ENCODE results near the gene PIK3CA. TPM values are rescaled to one million over a fixed set of nuclear protein-coding genes. Genes with fewer than 3 reads are reported as not detected.

Gene PIK3CA
- total RNA-seq, 1 donor from 2014 or later = 28.0 TPM

- no peaks in the 10 kb centered on the region for H3K27me3 ChIP-seq (ENCODE audit: insufficient read depth, low read length)
- no peaks in the 10 kb centered on the region for H3K27me3 Mint-ChIP-seq (ENCODE audit: low read depth, unreplicated experiment)
- peak overlapping the region; percentile 69 for H3K27ac ChIP-seq (ENCODE audit: low read depth, low read length)
- peaks cover 41% of the 10 kb centered on the region for H3K79me2 ChIP-seq (ENCODE audit: insufficient read depth, low read length)
- TF ChIP-seq, protein P1, sequence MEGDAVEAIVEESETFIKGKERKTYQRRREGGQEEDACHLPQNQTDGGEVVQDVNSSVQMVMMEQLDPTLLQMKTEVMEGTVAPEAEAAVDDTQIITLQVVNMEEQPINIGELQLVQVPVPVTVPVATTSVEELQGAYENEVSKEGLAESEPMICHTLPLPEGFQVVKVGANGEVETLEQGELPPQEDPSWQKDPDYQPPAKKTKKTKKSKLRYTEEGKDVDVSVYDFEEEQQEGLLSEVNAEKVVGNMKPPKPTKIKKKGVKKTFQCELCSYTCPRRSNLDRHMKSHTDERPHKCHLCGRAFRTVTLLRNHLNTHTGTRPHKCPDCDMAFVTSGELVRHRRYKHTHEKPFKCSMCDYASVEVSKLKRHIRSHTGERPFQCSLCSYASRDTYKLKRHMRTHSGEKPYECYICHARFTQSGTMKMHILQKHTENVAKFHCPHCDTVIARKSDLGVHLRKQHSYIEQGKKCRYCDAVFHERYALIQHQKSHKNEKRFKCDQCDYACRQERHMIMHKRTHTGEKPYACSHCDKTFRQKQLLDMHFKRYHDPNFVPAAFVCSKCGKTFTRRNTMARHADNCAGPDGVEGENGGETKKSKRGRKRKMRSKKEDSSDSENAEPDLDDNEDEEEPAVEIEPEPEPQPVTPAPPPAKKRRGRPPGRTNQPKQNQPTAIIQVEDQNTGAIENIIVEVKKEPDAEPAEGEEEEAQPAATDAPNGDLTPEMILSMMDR (IDR thresholded peaks at IDR 0.05; ENCODE audit: insufficient read depth, low read depth, low read length) = peak; percentile 1
- TF ChIP-seq EZH2 (IDR thresholded peaks at IDR 0.05; ENCODE audit: insufficient read depth, low read length) = no peak
- no peak overlapping the region for H3K4me3 Mint-ChIP-seq (ENCODE audit: unreplicated experiment)
- no peaks in the 10 kb centered on the region for H3K4me1 ChIP-seq (ENCODE audit: insufficient read depth, low read length)
- FAIRE-seq (no peak), DNase-seq (ENCODE audit: low read depth) (no peak)
- H3K9me3 Mint-ChIP-seq (ENCODE audit: unreplicated experiment) = no peaks in the 10 kb centered on the region
- H4K20me1 ChIP-seq (ENCODE audit: insufficient read depth, low read length) = peaks cover 25% of the 10 kb centered on the region
- H3K4me1 Mint-ChIP-seq (ENCODE audit: low read depth, unreplicated experiment) = peaks cover 21% of the 10 kb centered on the region
- no peak overlapping the region for H3K27ac Mint-ChIP-seq (ENCODE audit: unreplicated experiment)
- H3K36me3 ChIP-seq (ENCODE audit: insufficient read depth, low read length) = no peaks in the 10 kb centered on the region
- H3K9ac ChIP-seq (ENCODE audit: low read length) = peak overlapping the region; percentile 89
- H3K36me3 Mint-ChIP-seq (ENCODE audit: low read depth, unreplicated experiment) = no peaks in the 10 kb centered on the region
- H3K4me3 ChIP-seq (ENCODE audit: insufficient read depth, low read depth, low read length) = peak overlapping the region; percentile 97
- peak overlapping the region; percentile 90 for H2AFZ ChIP-seq (ENCODE audit: low read depth, low read length)
- peak overlapping the region; percentile 94 for H3K4me2 ChIP-seq (ENCODE audit: low read length)
- no peaks in the 10 kb centered on the region for H3K9me3 ChIP-seq (ENCODE audit: insufficient read depth, low read depth, low read length)
These were observed 664 bp upstream of the PIK3CA start for GRCh38 chr3:179147514-179147872.

GRCh38 chr3:179148616-179149405 lies 654 bp downstream of the PIK3CA start:
- no peaks in the 10 kb centered on the region for H3K4me1 ChIP-seq (ENCODE audit: insufficient read depth, low read length)
- H3K36me3 ChIP-seq (ENCODE audit: insufficient read depth, low read length) = no peaks in the 10 kb centered on the region
- Mint-ChIP-seq H3K4me1 (ENCODE audit: low read depth, unreplicated experiment) (peaks cover 17% of the 10 kb centered on the region), H3K36me3 (ENCODE audit: low read depth, unreplicated experiment) (no peaks in the 10 kb centered on the region), H3K27ac (ENCODE audit: unreplicated experiment) (peak overlapping the region; percentile 91), H3K27me3 (ENCODE audit: low read depth, unreplicated experiment) (no peaks in the 10 kb centered on the region), H3K4me3 (ENCODE audit: unreplicated experiment) (peak overlapping the region; percentile 97), H3K9me3 (ENCODE audit: unreplicated experiment) (no peaks in the 10 kb centered on the region)
- peaks cover 54% of the 10 kb centered on the region for H3K79me2 ChIP-seq (ENCODE audit: insufficient read depth, low read length)
- H3K4me3 ChIP-seq (ENCODE audit: insufficient read depth, low read depth, low read length) = peak overlapping the region; percentile 97
- peaks cover 28% of the 10 kb centered on the region for H4K20me1 ChIP-seq (ENCODE audit: insufficient read depth, low read length)
- peak overlapping the region; percentile 94 for H3K4me2 ChIP-seq (ENCODE audit: low read length)
- H3K27me3 ChIP-seq (ENCODE audit: insufficient read depth, low read length) = no peaks in the 10 kb centered on the region
- peak overlapping the region; percentile 80 for H2AFZ ChIP-seq (ENCODE audit: low read depth, low read length)
- peak overlapping the region; percentile 88 for H3K27ac ChIP-seq (ENCODE audit: low read depth, low read length)
- peak overlapping the region; percentile 89 for H3K9ac ChIP-seq (ENCODE audit: low read length)
- no peaks in the 10 kb centered on the region for H3K9me3 ChIP-seq (ENCODE audit: insufficient read depth, low read depth, low read length)
- no peak for TF ChIP-seq EZH2 (IDR thresholded peaks at IDR 0.05; ENCODE audit: insufficient read depth, low read length)
- TF ChIP-seq, protein P1 (IDR thresholded peaks at IDR 0.05; ENCODE audit: insufficient read depth, low read depth, low read length) = no peak
- DNase-seq (ENCODE audit: low read depth) (peak; percentile 23), FAIRE-seq (no peak)

- TF ChIP-seq, protein P1 (IDR thresholded peaks at IDR 0.05; ENCODE audit: insufficient read depth, low read depth, low read length) = no peak
- no peak for TF ChIP-seq EZH2 (IDR thresholded peaks at IDR 0.05; ENCODE audit: insufficient read depth, low read length)
- Mint-ChIP-seq H3K27ac (ENCODE audit: unreplicated experiment) (peak overlapping the region; percentile 91), H3K4me3 (ENCODE audit: unreplicated experiment) (peak overlapping the region; percentile 97), H3K4me1 (ENCODE audit: low read depth, unreplicated experiment) (peaks cover 16% of the 10 kb centered on the region), H3K36me3 (ENCODE audit: low read depth, unreplicated experiment) (no peaks in the 10 kb centered on the region), H3K9me3 (ENCODE audit: unreplicated experiment) (no peaks in the 10 kb centered on the region), H3K27me3 (ENCODE audit: low read depth, unreplicated experiment) (no peaks in the 10 kb centered on the region)
- Histone ChIP-seq H3K27ac (ENCODE audit: low read depth, low read length) (peak overlapping the region; percentile 88), H4K20me1 (ENCODE audit: insufficient read depth, low read length) (peaks cover 33% of the 10 kb centered on the region), H3K9ac (ENCODE audit: low read length) (peak overlapping the region; percentile 89), H3K36me3 (ENCODE audit: insufficient read depth, low read length) (no peaks in the 10 kb centered on the region), H3K4me3 (ENCODE audit: insufficient read depth, low read depth, low read length) (peak overlapping the region; percentile 97), H3K79me2 (ENCODE audit: insufficient read depth, low read length) (peaks cover 60% of the 10 kb centered on the region), H2AFZ (ENCODE audit: low read depth, low read length) (peak overlapping the region; percentile 80), H3K9me3 (ENCODE audit: insufficient read depth, low read depth, low read length) (no peaks in the 10 kb centered on the region), H3K4me1 (ENCODE audit: insufficient read depth, low read length) (no peaks in the 10 kb centered on the region), H3K4me2 (ENCODE audit: low read length) (peak overlapping the region; percentile 94), H3K27me3 (ENCODE audit: insufficient read depth, low read length) (no peaks in the 10 kb centered on the region)
- FAIRE-seq (no peak), DNase-seq (ENCODE audit: low read depth) (peak; percentile 27)
These were observed 1.3 kb downstream of the PIK3CA start for GRCh38 chr3:179149406-179149867.
